ENCODE results near the gene ACOT4.

DNA sequence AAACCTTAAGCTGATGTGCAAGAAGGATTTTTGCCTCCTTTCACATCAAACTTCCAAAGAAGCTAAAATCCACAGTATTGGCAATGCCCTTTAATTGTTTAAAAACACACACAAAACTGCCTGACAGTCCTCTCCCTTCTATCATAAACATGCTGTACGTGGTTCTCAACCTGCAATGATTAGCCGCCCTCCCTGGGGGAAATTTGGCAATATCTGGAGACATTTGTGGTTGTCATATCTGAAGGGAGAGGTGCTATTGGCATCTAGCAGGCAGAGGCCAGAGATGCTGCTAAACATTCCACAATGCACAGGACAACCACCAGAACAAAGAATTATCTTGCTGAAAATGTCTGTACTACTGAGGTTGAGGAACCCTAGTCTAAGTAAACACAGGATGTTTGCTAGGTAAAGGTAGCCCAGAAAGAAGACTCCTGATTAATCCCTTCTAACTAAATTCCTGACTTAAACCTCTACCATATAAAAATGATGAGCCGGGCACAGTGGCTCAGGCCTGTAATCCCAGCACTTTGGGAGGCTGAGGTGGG lies 21.8 kb downstream of the ACOT4 start:
- TF ChIP-seq, protein P1, sequence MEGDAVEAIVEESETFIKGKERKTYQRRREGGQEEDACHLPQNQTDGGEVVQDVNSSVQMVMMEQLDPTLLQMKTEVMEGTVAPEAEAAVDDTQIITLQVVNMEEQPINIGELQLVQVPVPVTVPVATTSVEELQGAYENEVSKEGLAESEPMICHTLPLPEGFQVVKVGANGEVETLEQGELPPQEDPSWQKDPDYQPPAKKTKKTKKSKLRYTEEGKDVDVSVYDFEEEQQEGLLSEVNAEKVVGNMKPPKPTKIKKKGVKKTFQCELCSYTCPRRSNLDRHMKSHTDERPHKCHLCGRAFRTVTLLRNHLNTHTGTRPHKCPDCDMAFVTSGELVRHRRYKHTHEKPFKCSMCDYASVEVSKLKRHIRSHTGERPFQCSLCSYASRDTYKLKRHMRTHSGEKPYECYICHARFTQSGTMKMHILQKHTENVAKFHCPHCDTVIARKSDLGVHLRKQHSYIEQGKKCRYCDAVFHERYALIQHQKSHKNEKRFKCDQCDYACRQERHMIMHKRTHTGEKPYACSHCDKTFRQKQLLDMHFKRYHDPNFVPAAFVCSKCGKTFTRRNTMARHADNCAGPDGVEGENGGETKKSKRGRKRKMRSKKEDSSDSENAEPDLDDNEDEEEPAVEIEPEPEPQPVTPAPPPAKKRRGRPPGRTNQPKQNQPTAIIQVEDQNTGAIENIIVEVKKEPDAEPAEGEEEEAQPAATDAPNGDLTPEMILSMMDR (IDR thresholded peaks at IDR 0.05), result no peak
- no peak for TF ChIP-seq EP300 (IDR thresholded peaks at IDR 0.05)

All from ovary (tissue), 3 donors.